Liver (tissue), 9 donors: ENCODE data around the gene NHLRC2. TPM values are rescaled to one million over a fixed set of nuclear protein-coding genes. Genes with fewer than 3 reads are reported as not detected.

Experiments
- DNase-seq: peaks from one replicate; pipeline ENCODE4 v3.0.0-alpha.2; 2017; ENCODE audit warnings: low spot score
- H3K27ac ChIP-seq, 2 donors: one replicate each; pipeline ENCODE4 v1.7.0; 2013; ENCODE audit warnings: inconsistent platforms in 2 of 2, low read length in 2 of 2, control low read depth in 1 of 2, low read depth in 1 of 2, mild to moderate bottlenecking in 1 of 2
- H3K27me3 ChIP-seq, 4 donors: one replicate each; pipeline versions ENCODE4 v1.6.1 to v1.7.0; 2013; ENCODE audit warnings: low read length in 3 of 4, inconsistent platforms in 1 of 4, mild to moderate bottlenecking in 1 of 4, moderate library complexity in 1 of 4; ENCODE audit not compliant: control insufficient read depth in 4 of 4, insufficient read depth in 4 of 4
- H3K36me3 ChIP-seq, 4 donors: one replicate each; pipeline versions ENCODE4 v1.6.1 to v1.7.0; 2013; ENCODE audit warnings: low read length in 3 of 4, mild to moderate bottlenecking in 3 of 4, low read depth in 1 of 4, moderate library complexity in 1 of 4; ENCODE audit not compliant: control insufficient read depth in 4 of 4, insufficient read depth in 3 of 4
- H3K4me1 ChIP-seq, 4 donors: one replicate each; pipeline versions ENCODE4 v1.6.1 to v1.7.0; 2013; ENCODE audit warnings: low read length in 3 of 4, mild to moderate bottlenecking in 3 of 4, moderate library complexity in 1 of 4; ENCODE audit not compliant: control insufficient read depth in 4 of 4, insufficient read depth in 4 of 4
- H3K4me3 ChIP-seq, 3 donors: one replicate each; pipeline versions ENCODE4 v1.6.1 to v1.7.0; 2013; ENCODE audit warnings: low read length in 3 of 3, control low read depth in 1 of 3, low read depth in 1 of 3, mild to moderate bottlenecking in 1 of 3
- H3K9ac ChIP-seq, 2 donors: one replicate each; pipeline ENCODE4 v1.7.0; 2013; ENCODE audit warnings: low read length in 2 of 2, mild to moderate bottlenecking in 2 of 2, moderate library complexity in 2 of 2, control low read depth in 1 of 2, low read depth in 1 of 2
- H3K9me3 ChIP-seq, 4 donors: one replicate each; pipeline versions ENCODE4 v1.6.1 to v1.7.0; 2013; ENCODE audit warnings: low read length in 3 of 4; ENCODE audit not compliant: control insufficient read depth in 4 of 4
- EGR1 ChIP-seq, 2 donors: IDR thresholded peaks; 2 replicates each; pipeline ENCODE4 v1.6.1; 2016 to 2018; ENCODE audit warnings: antibody characterized with exemption in 2 of 2, low read depth in 2 of 2
- FOXA1 ChIP-seq: IDR thresholded peaks from 2 replicates; pipeline ENCODE4 v1.6.1; 2016; ENCODE audit warnings: antibody characterized with exemption
- FOXA2 ChIP-seq: IDR thresholded peaks from 2 replicates; pipeline ENCODE4 v1.6.1; 2016; ENCODE audit warnings: antibody characterized with exemption
- GABPA ChIP-seq, 2 donors: IDR thresholded peaks in 1 of 2; conservative IDR thresholded peaks in 1 of 2; 2 replicates each; pipeline ENCODE4 v1.6.1; 2016; ENCODE audit warnings: antibody characterized with exemption in 2 of 2, mild to moderate bottlenecking in 1 of 2, moderate library complexity in 1 of 2
- HNF4A ChIP-seq, 2 donors: conservative IDR thresholded peaks; 2 replicates each; pipeline ENCODE4 v1.6.1; 2016; ENCODE audit warnings: antibody characterized with exemption in 2 of 2, mild to moderate bottlenecking in 2 of 2
- HNF4G ChIP-seq: IDR thresholded peaks from 2 replicates; pipeline ENCODE4 v1.6.1; 2016; ENCODE audit warnings: antibody characterized with exemption
- JUND ChIP-seq, 2 donors: IDR thresholded peaks; 2 replicates each; pipeline ENCODE4 v1.6.1; 2016; ENCODE audit warnings: antibody characterized with exemption in 2 of 2
- NR2F2 ChIP-seq: IDR thresholded peaks from 2 replicates; pipeline ENCODE4 v1.6.1; 2016; ENCODE audit warnings: antibody characterized with exemption
- RAD21 ChIP-seq, 2 donors: IDR thresholded peaks; 2 replicates each; pipeline ENCODE4 v1.6.1; 2016; ENCODE audit warnings: antibody characterized with exemption in 2 of 2, mild to moderate bottlenecking in 2 of 2
- RXRA ChIP-seq, 2 donors: IDR thresholded peaks; 2 replicates each; pipeline ENCODE4 v1.6.1; 2017 to 2018; ENCODE audit warnings: antibody characterized with exemption in 2 of 2, mild to moderate bottlenecking in 1 of 2
- SP1 ChIP-seq: IDR thresholded peaks from 2 replicates; pipeline ENCODE4 v1.6.1; 2018; ENCODE audit warnings: antibody characterized with exemption, mild to moderate bottlenecking
- TAF1 ChIP-seq: conservative IDR thresholded peaks from 2 replicates; pipeline ENCODE4 v1.6.1; 2016; ENCODE audit warnings: antibody characterized with exemption, mild to moderate bottlenecking
- YY1 ChIP-seq: IDR thresholded peaks from 2 replicates; pipeline ENCODE4 v1.6.1; 2016; ENCODE audit warnings: antibody characterized with exemption, mild to moderate bottlenecking
- WGBS: extraction: QIAGEN DNeasy Blood & Tissue Kit; methylation state at CpG from one replicate; pipeline ENCODE4 v1.1.7; 2013; 5-methylcytosine and 5-hydroxymethylcytosine counted together
- polyA plus RNA-seq, 2 donors: library from polyadenylated mRNA; stranded (reverse) in 1 of 2; unstranded in 1 of 2; fragments of 200-250 nt in 1 of 2; fragments of >200 nt in 1 of 2; fragmentation: Nextera tagmentation in 1 of 2; extraction: Ambion mirVana in 1 of 2; gene quantifications; one replicate each; pipeline versions ENCODE4 v1.2.1 to v1.2.3, GENCODE V29; 2013 to 2015
- total RNA-seq, 2 donors: library from RNA; depleted of rRNA; stranded (reverse); fragments of >200 nt; gene quantifications; one replicate each; pipeline ENCODE4 v1.2.3, GENCODE V29; 2014
- TF ChIP-seq, protein P1 (sequence below): IDR thresholded peaks from 2 replicates; pipeline ENCODE4 v1.6.1; 2016; ENCODE audit warnings: antibody characterized with exemption
- TF ChIP-seq, protein P2 (sequence below): IDR thresholded peaks from 2 replicates; pipeline ENCODE4 v1.6.1; 2016; ENCODE audit warnings: antibody characterized with exemption, mild to moderate bottlenecking
- TF ChIP-seq, protein P3 (sequence below): IDR thresholded peaks from 2 replicates; pipeline ENCODE4 v1.6.1; 2016; ENCODE audit warnings: antibody characterized with exemption
- TF ChIP-seq, protein P4 (sequence below): IDR thresholded peaks from 2 replicates; pipeline ENCODE4 v1.6.1; 2016; ENCODE audit warnings: antibody characterized with exemption
- donor health status: healthy.
- donor health status: healthy.
- donor health status: healthy.
- donor health status: healthy.
- donor health status: healthy.

The NHLRC2 gene
- total and polyA plus RNA-seq, 4 donors, result 2.3 to 14.2 (median 7.4) TPM

DNA sequence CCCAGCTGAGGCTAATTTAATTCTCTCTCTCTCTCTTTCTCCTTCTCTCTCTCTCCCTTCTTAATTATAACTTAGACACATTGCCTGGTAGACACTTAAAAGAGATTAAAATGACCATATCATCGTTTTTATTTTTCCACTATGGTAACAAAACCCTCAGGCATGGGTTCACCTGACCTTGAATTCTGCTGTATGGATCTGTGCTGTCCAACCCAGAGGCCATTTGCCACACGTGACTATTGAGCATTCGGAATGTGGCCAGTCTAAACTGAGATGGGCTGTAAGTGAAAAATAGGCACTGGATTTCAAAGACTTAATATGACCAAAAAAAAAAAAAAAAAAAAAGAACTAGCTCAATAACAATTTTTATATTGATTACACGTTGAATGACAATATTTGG lies 93.6 kb downstream of the NHLRC2 start:
- DNase-seq, result no peak
- Histone ChIP-seq H3K4me3 (no peak overlapping the region), H3K9ac (no peak overlapping the region), H3K27ac (no peak overlapping the region), H3K4me1 (no peaks in the 10 kb centered on the region), H3K36me3 (no peaks in the 10 kb centered on the region), H3K27me3 (no peaks in the 10 kb centered on the region), H3K9me3 (no peaks in the 10 kb centered on the region)
- 85% methylated on average over 4 of the region's 4 CpGs for WGBS
- TF ChIP-seq, protein P1, sequence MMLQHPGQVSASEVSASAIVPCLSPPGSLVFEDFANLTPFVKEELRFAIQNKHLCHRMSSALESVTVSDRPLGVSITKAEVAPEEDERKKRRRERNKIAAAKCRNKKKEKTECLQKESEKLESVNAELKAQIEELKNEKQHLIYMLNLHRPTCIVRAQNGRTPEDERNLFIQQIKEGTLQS, result no peak
- TF ChIP-seq GABPA (IDR thresholded peaks at IDR 0.05 in 1 of 2, conservative IDR thresholded peaks at IDR 0.05 in 1 of 2) (no peak), RAD21 (IDR thresholded peaks at IDR 0.05) (no peak), YY1 (no peak), HNF4A (conservative IDR thresholded peaks at IDR 0.05) (no peak), RXRA (IDR thresholded peaks at IDR 0.05) (no peak), SP1 (no peak), NR2F2 (no peak), EGR1 (IDR thresholded peaks at IDR 0.05; ENCODE audit: low read depth in 2 of 2) (no peak), HNF4G (no peak)
- TF ChIP-seq, protein P2, sequence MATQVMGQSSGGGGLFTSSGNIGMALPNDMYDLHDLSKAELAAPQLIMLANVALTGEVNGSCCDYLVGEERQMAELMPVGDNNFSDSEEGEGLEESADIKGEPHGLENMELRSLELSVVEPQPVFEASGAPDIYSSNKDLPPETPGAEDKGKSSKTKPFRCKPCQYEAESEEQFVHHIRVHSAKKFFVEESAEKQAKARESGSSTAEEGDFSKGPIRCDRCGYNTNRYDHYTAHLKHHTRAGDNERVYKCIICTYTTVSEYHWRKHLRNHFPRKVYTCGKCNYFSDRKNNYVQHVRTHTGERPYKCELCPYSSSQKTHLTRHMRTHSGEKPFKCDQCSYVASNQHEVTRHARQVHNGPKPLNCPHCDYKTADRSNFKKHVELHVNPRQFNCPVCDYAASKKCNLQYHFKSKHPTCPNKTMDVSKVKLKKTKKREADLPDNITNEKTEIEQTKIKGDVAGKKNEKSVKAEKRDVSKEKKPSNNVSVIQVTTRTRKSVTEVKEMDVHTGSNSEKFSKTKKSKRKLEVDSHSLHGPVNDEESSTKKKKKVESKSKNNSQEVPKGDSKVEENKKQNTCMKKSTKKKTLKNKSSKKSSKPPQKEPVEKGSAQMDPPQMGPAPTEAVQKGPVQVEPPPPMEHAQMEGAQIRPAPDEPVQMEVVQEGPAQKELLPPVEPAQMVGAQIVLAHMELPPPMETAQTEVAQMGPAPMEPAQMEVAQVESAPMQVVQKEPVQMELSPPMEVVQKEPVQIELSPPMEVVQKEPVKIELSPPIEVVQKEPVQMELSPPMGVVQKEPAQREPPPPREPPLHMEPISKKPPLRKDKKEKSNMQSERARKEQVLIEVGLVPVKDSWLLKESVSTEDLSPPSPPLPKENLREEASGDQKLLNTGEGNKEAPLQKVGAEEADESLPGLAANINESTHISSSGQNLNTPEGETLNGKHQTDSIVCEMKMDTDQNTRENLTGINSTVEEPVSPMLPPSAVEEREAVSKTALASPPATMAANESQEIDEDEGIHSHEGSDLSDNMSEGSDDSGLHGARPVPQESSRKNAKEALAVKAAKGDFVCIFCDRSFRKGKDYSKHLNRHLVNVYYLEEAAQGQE, result no peak
- TF ChIP-seq, protein P3, sequence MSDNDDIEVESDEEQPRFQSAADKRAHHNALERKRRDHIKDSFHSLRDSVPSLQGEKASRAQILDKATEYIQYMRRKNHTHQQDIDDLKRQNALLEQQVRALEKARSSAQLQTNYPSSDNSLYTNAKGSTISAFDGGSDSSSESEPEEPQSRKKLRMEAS, result no peak
- TF ChIP-seq, protein P4, sequence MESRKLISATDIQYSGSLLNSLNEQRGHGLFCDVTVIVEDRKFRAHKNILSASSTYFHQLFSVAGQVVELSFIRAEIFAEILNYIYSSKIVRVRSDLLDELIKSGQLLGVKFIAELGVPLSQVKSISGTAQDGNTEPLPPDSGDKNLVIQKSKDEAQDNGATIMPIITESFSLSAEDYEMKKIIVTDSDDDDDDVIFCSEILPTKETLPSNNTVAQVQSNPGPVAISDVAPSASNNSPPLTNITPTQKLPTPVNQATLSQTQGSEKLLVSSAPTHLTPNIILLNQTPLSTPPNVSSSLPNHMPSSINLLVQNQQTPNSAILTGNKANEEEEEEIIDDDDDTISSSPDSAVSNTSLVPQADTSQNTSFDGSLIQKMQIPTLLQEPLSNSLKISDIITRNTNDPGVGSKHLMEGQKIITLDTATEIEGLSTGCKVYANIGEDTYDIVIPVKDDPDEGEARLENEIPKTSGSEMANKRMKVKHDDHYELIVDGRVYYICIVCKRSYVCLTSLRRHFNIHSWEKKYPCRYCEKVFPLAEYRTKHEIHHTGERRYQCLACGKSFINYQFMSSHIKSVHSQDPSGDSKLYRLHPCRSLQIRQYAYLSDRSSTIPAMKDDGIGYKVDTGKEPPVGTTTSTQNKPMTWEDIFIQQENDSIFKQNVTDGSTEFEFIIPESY, result no peak

DNA sequence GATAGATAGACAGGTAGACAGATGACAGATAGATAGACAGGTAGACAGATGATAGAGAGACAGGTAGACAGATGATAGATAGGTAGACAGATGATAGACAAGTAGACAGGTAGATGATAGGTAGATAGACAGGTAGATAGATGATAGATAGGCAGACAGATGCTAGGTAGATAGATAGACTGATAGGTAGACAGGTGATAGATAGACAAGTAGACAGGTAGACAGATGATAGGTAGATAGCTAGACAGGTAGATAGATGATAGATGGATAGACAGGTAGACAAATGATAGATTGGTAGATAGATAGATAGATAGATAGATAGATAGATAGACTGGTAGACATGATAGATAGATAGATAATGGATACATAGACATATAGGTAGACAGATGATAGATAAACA lies 95.8 kb downstream of the NHLRC2 start:
- H3K9me3 ChIP-seq, result no peaks in the 10 kb centered on the region
- no peak overlapping the region for H3K4me3 ChIP-seq
- H3K27ac ChIP-seq, result no peak overlapping the region
- DNase-seq, result no peak
- no peaks in the 10 kb centered on the region for H3K4me1 ChIP-seq
- H3K27me3 ChIP-seq, result no peaks in the 10 kb centered on the region
- no peaks in the 10 kb centered on the region for H3K36me3 ChIP-seq
- TF ChIP-seq EGR1 (IDR thresholded peaks at IDR 0.05; ENCODE audit: low read depth in 2 of 2) (no peak), FOXA2 (no peak), HNF4A (conservative IDR thresholded peaks at IDR 0.05) (no peak), SP1 (no peak), GABPA (IDR thresholded peaks at IDR 0.05 in 1 of 2, conservative IDR thresholded peaks at IDR 0.05 in 1 of 2) (no peak), JUND (IDR thresholded peaks at IDR 0.05) (no peak), RAD21 (IDR thresholded peaks at IDR 0.05) (no peak), TAF1 (no peak), FOXA1 (no peak), HNF4G (no peak), RXRA (IDR thresholded peaks at IDR 0.05) (no peak)
- TF ChIP-seq, protein P2, result no peak
- TF ChIP-seq, protein P4, result no peak
- TF ChIP-seq, protein P1, result no peak
- no peak overlapping the region for H3K9ac ChIP-seq
